ENCODE results near the gene FGD4.
"Not testable (repeated sequence)": the region's sequence is repeated elsewhere in the genome, so short reads cannot be mapped to it uniquely, and the experiment has no call there.

The FGD4 gene

DNA sequence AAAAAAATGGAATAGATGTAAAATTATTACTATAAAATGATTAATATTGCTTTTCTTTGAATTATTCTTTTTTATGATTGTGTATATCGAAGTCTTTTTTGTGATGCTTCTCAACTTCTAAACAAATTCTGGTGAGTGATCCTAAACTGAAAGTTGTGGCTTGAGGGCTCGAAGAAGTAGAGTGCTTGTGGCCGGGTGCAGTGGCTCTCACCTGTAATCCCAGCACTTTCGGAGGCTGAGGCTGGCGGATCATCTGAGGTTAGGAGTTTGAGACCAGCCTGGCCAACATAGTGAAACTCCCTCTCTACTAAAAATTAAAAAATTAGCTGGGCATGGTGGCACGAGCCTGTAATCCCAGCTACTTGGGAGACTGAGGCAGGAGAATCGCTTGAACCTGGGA lies 112.6 kb downstream of the FGD4 start:
- not testable (repeated sequence) for H3K36me3 ChIP-seq (ENCODE audit: control insufficient read depth, low read depth, low read length); H3K9me3 ChIP-seq (ENCODE audit: control insufficient read depth, low read depth, low read length); H3K4me1 ChIP-seq (ENCODE audit: control insufficient read depth, low read depth, low read length); H3K4me3 ChIP-seq (ENCODE audit: low read length); H3K27me3 ChIP-seq (ENCODE audit: control insufficient read depth, insufficient read depth, low read length); H3K27ac ChIP-seq (ENCODE audit: low read length); H3K9ac ChIP-seq (ENCODE audit: low read length)

DNA sequence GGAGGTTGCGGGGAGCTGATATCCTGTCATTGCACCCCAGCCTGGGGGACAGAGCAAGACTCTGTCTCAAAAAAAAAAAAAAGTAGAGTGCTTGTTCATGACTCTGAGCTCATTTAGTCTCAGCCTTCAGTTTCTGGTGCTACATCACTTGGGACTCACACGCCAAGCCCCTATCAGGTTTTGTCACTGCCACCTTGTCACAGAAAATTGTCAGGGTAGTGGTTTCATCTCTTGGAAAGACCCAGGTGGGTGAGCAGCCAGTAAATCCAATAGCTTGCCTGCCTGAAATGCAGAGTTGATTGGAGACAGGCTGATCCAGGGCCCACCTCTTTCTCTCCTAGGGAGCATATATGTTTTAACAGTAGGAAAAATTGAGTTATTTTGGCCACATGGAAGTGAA lies 113.0 kb downstream of the FGD4 start:
- Histone ChIP-seq H3K36me3 (ENCODE audit: control insufficient read depth, low read depth, low read length) (no peaks in the 10 kb centered on the region), H3K27me3 (ENCODE audit: control insufficient read depth, insufficient read depth, low read length) (no peaks in the 10 kb centered on the region), H3K4me3 (ENCODE audit: low read length) (no peak overlapping the region), H3K27ac (ENCODE audit: low read length) (no peak overlapping the region), H3K4me1 (ENCODE audit: control insufficient read depth, low read depth, low read length) (peaks cover 6% of the 10 kb centered on the region), H3K9me3 (ENCODE audit: control insufficient read depth, low read depth, low read length) (no peaks in the 10 kb centered on the region), H3K9ac (ENCODE audit: low read length) (no peak overlapping the region)

DNA sequence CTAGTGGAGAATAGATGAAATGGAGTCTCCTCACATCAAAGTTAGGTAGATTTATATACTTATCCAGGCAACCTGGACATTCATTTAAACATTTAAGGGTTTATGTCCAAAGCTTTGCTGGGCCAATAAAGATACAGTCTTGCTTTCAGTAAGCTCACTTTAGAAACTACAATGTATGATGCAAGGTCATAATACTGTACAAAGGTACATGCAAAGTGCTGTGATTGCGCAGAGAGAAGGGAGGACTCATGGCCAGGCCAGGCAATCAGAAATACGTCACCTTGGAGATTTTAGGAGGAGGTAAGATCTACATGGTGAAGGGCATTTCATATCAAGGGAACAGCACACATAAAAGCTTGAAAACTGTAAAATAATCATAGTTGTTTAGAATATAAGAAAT lies 113.6 kb downstream of the FGD4 start:
- H3K9me3 ChIP-seq (ENCODE audit: control insufficient read depth, low read depth, low read length), result no peaks in the 10 kb centered on the region
- peaks cover under 1% of the 10 kb centered on the region for H3K4me1 ChIP-seq (ENCODE audit: control insufficient read depth, low read depth, low read length)
- no peaks in the 10 kb centered on the region for H3K36me3 ChIP-seq (ENCODE audit: control insufficient read depth, low read depth, low read length)
- H3K27ac ChIP-seq (ENCODE audit: low read length), result no peak overlapping the region
- no peak overlapping the region for H3K4me3 ChIP-seq (ENCODE audit: low read length)
- no peak overlapping the region for H3K9ac ChIP-seq (ENCODE audit: low read length)
- H3K27me3 ChIP-seq (ENCODE audit: control insufficient read depth, insufficient read depth, low read length), result no peaks in the 10 kb centered on the region

DNA sequence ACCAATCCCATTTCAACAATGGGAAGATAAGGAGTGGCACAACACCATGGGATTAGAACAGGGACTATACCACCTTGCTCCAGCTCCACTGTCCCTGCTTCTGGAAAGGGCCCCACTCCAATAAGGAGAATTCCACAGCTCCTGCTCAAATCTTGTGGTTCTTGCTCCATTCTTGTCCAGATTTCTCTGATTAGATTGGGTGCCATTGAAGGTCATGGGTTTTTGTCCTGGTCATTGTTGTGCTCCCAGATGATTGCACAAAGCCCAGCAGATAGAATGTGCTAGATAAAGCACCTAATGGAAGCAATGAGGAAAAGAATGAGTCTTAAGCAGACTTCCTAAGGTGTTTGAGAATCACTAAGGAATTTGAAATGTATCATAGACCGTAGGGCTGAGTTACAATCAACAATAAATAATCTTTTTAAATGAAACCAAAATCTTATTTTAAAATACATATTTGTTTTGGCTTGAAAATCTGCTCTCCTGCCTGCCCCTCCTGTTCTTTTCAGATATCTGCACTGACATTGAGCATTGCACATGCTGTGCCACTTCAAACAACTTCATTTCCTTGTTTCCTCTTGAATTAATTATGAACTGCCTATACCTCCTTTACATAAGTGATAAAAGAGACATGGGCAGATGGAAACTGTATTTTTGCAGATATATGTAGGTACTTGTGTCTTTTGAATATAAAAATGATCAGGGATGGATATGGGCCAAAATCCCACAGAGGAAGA lies 115.9 kb downstream of the FGD4 start:
- no peaks in the 10 kb centered on the region for H3K27me3 ChIP-seq (ENCODE audit: control insufficient read depth, insufficient read depth, low read length)
- no peaks in the 10 kb centered on the region for H3K4me1 ChIP-seq (ENCODE audit: control insufficient read depth, low read depth, low read length)
- H3K4me3 ChIP-seq (ENCODE audit: low read length), result no peak overlapping the region
- no peak overlapping the region for H3K9ac ChIP-seq (ENCODE audit: low read length)
- H3K36me3 ChIP-seq (ENCODE audit: control insufficient read depth, low read depth, low read length), result no peaks in the 10 kb centered on the region
- no peaks in the 10 kb centered on the region for H3K9me3 ChIP-seq (ENCODE audit: control insufficient read depth, low read depth, low read length)
- no peak overlapping the region for H3K27ac ChIP-seq (ENCODE audit: low read length)

DNA sequence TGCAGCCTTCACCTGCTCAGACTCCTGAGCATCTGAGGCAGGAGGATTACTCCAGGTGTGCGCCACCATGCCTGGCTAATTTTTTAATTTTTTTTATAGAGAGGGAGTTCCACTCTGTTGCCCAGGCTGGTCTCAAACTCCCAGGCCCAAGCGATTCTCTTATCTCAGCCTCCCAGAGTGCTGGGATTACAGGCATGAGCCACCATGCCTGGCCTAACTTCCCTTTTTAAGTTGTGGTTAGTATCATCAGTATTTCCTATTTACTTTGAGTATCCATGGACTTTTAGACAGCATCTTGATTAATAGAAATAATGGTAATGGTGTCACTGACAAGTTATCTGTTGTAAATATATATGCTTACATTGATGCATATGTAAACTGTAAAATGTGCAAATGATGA lies 116.9 kb downstream of the FGD4 start:
- H3K9me3 ChIP-seq (ENCODE audit: control insufficient read depth, low read depth, low read length), result no peaks in the 10 kb centered on the region
- no peaks in the 10 kb centered on the region for H3K36me3 ChIP-seq (ENCODE audit: control insufficient read depth, low read depth, low read length)
- no peak overlapping the region for H3K9ac ChIP-seq (ENCODE audit: low read length)
- no peaks in the 10 kb centered on the region for H3K4me1 ChIP-seq (ENCODE audit: control insufficient read depth, low read depth, low read length)
- H3K4me3 ChIP-seq (ENCODE audit: low read length), result no peak overlapping the region
- no peaks in the 10 kb centered on the region for H3K27me3 ChIP-seq (ENCODE audit: control insufficient read depth, insufficient read depth, low read length)
- no peak overlapping the region for H3K27ac ChIP-seq (ENCODE audit: low read length)

DNA sequence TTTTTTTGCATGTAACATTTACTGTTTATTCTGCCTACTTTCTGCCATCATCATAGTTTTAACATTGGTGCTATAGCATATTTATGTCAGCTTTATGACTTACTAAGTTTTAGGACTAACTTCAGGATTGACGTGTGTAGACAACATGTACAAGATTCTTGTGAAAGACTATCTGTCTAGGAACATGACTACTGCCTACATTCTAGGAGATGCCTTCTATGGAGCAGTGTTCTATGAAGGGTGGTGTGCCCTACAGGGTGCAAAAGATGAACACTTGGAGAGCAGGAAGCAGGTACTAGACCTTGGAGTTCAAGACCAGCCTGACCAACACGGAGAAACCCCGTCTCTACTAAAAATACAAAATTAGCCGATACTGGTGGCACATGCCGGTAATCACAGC lies 118.6 kb downstream of the FGD4 start:
- Histone ChIP-seq H3K9me3 (ENCODE audit: control insufficient read depth, low read depth, low read length) (no peaks in the 10 kb centered on the region), H3K27me3 (ENCODE audit: control insufficient read depth, insufficient read depth, low read length) (no peaks in the 10 kb centered on the region), H3K36me3 (ENCODE audit: control insufficient read depth, low read depth, low read length) (no peaks in the 10 kb centered on the region), H3K4me3 (ENCODE audit: low read length) (no peak overlapping the region), H3K27ac (ENCODE audit: low read length) (no peak overlapping the region), H3K4me1 (ENCODE audit: control insufficient read depth, low read depth, low read length) (peaks cover 14% of the 10 kb centered on the region), H3K9ac (ENCODE audit: low read length) (no peak overlapping the region)

DNA sequence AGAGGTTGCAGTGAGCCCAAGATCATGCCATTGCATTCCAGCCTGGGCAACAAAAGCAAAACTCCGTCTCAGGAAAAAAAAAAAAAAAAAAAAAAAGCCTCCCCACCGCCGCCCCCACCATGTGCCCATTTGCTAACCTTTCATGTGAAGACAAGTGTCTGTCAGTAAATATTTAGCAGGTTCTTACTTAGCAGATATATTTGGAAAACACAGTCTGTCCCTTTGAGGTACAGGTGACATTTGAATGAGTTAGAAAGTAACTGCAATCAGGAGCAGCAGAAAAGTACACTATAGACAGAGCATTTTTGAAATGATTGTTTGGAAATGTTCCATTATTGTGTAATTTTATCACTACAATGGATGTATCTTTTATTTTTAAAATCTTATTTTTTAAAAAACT lies 119.7 kb downstream of the FGD4 start:
- Histone ChIP-seq H3K9me3 (ENCODE audit: control insufficient read depth, low read depth, low read length) (no peaks in the 10 kb centered on the region), H3K27ac (ENCODE audit: low read length) (no peak overlapping the region), H3K4me1 (ENCODE audit: control insufficient read depth, low read depth, low read length) (peaks cover 14% of the 10 kb centered on the region)

DNA sequence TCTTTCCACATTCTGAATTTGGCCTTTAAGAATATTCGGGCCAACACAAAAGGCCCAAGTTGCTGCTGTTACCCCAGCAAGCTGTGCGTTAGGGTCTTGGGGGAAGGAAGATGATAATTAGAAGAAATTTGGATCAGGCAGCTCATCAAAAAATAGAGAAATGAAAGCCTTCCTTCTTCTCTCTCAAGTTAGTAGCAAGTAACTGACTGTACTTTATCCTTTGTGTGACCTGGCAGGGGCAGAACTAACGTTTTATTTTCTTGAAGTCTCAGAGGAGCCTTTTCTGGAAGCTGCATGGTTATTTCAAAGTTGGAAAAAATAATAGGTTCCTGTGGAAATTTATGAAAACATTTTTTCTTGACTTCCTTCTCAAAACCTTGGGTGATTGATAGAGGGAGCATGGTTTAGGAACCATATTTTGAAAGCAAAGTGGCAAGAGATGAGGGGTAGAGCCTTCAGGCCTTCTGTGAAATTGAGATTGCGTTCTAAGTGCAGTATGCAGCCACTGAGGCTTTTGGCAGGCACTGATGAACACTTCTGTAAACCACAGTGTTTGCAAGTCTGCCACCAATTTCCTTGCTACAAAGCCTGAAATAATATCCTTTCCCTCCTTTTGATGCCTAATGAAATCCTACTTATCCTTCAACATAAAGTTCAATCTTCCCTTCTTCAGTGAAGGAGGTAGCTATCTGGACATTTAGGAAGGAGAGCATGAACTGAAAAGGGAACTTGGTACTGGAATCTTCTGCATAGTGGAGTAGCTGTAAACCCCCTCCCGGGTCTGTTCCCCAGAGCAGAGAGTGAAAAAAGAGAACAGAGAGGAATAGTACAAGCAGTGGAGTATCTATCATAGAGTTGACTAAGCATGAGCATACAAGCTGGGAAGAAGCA lies 123.2 kb downstream of the FGD4 start:
- no peak overlapping the region for H3K27ac ChIP-seq (ENCODE audit: low read length)
- H3K4me3 ChIP-seq (ENCODE audit: low read length), result no peak overlapping the region
- H3K9ac ChIP-seq (ENCODE audit: low read length), result no peak overlapping the region
- no peaks in the 10 kb centered on the region for H3K9me3 ChIP-seq (ENCODE audit: control insufficient read depth, low read depth, low read length)
- no peaks in the 10 kb centered on the region for H3K36me3 ChIP-seq (ENCODE audit: control insufficient read depth, low read depth, low read length)
- H3K27me3 ChIP-seq (ENCODE audit: control insufficient read depth, insufficient read depth, low read length), result no peaks in the 10 kb centered on the region
- H3K4me1 ChIP-seq (ENCODE audit: control insufficient read depth, low read depth, low read length), result peaks cover 14% of the 10 kb centered on the region

More for the DNA sequence above, 119.7 kb downstream of the FGD4 start:
- H3K4me3 ChIP-seq (ENCODE audit: low read length), result no peak overlapping the region
- no peaks in the 10 kb centered on the region for H3K36me3 ChIP-seq (ENCODE audit: control insufficient read depth, low read depth, low read length)
- H3K9ac ChIP-seq (ENCODE audit: low read length), result no peak overlapping the region
- H3K27me3 ChIP-seq (ENCODE audit: control insufficient read depth, insufficient read depth, low read length), result no peaks in the 10 kb centered on the region

DNA sequence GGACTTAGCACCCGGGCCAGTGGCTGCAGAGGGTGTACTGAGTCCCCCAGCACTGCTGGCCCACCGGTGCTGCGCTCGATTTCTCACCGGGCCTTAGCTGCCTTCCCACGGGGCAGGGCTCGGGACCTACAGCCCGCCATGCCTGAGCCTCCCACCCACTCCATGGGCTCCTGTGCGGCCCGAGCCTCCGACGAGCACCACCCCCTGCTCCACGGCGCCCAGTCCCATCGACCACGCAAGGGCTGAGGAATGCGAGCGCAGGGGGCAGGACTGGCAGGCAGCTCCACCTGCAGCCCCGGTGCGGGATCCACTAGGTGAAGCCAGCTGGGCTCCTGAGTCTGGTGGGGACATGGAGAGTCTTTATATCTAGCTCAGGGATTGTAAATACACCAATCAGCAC lies 126.4 kb downstream of the FGD4 start:
- H3K27ac ChIP-seq (ENCODE audit: low read length); H3K9me3 ChIP-seq (ENCODE audit: control insufficient read depth, low read depth, low read length); H3K27me3 ChIP-seq (ENCODE audit: control insufficient read depth, insufficient read depth, low read length); H3K9ac ChIP-seq (ENCODE audit: low read length); H3K4me3 ChIP-seq (ENCODE audit: low read length); H3K36me3 ChIP-seq (ENCODE audit: control insufficient read depth, low read depth, low read length): not testable (repeated sequence)
- H3K4me1 ChIP-seq (ENCODE audit: control insufficient read depth, low read depth, low read length), result peaks cover 14% of the 10 kb centered on the region

DNA sequence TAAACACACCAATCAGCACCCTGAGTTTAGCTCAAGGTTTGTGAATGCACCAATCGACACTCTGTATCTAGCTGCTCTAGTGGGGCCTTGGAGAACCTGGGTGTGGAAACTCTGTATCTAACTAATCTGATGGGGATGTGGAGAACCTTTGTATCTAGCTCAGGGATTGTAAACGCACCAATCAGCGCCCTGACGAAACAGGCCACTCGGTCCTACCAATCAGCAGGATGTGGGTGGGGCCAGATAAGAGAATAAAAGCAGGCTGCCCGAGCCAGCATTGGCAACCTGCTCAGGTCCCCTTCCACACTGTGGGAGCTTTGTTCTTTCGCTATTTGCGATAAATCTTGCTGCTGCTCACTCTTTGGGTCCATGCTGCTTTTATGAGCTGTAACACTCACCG lies 127.0 kb downstream of the FGD4 start:
- H3K9me3 ChIP-seq (ENCODE audit: control insufficient read depth, low read depth, low read length), result not testable (repeated sequence)
- H3K4me1 ChIP-seq (ENCODE audit: control insufficient read depth, low read depth, low read length), result peaks cover 14% of the 10 kb centered on the region

DNA sequence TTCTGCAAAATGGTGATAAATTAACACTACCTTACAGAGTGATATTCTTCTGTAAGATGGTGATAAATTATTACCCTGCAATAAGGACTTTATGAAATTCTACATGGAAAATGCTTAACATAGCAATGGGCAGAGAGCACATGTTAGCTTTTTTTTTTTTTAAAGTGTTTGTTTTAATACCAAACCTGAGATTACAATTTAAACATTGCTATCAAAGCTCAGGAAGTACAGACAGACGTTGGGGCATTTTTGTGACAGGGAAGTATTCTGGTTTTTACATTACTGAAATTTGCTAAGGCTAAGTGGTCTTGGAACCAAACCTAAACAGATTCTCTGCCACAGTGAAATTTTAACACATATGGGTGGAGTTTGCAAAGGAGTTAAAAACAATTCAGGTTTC lies 133.1 kb downstream of the FGD4 start:
- Histone ChIP-seq H3K9me3 (ENCODE audit: control insufficient read depth, low read depth, low read length) (no peaks in the 10 kb centered on the region), H3K4me1 (ENCODE audit: control insufficient read depth, low read depth, low read length) (peaks cover 23% of the 10 kb centered on the region), H3K4me3 (ENCODE audit: low read length) (no peak overlapping the region), H3K9ac (ENCODE audit: low read length) (no peak overlapping the region), H3K36me3 (ENCODE audit: control insufficient read depth, low read depth, low read length) (no peaks in the 10 kb centered on the region), H3K27me3 (ENCODE audit: control insufficient read depth, insufficient read depth, low read length) (no peaks in the 10 kb centered on the region), H3K27ac (ENCODE audit: low read length) (no peak overlapping the region)

More for the DNA sequence above, 127.0 kb downstream of the FGD4 start:
- not testable (repeated sequence) for H3K9ac ChIP-seq (ENCODE audit: low read length); H3K36me3 ChIP-seq (ENCODE audit: control insufficient read depth, low read depth, low read length); H3K4me3 ChIP-seq (ENCODE audit: low read length); H3K27ac ChIP-seq (ENCODE audit: low read length); H3K27me3 ChIP-seq (ENCODE audit: control insufficient read depth, insufficient read depth, low read length)

DNA sequence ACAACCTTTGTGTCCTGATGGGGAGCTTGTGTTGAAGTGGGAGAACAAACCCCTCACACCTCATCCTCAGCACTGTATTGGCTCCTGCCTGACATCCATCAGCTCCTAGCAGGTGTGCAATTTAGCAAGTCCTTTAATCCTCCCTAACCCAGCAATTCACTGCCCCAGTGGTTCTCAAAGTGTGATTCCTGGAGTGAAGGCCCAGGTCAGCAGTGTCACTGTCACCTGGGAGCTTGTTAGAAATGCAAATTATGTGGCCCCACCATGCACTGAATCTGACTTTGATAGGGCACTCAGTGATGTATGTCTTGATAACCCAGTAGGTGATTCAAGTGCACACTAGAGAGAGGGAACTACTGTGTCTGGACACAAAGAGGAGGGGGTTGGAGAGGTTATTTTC lies 133.6 kb downstream of the FGD4 start:
- Histone ChIP-seq H3K4me3 (ENCODE audit: low read length) (no peak overlapping the region), H3K9ac (ENCODE audit: low read length) (no peak overlapping the region), H3K36me3 (ENCODE audit: control insufficient read depth, low read depth, low read length) (no peaks in the 10 kb centered on the region), H3K4me1 (ENCODE audit: control insufficient read depth, low read depth, low read length) (peaks cover 23% of the 10 kb centered on the region), H3K9me3 (ENCODE audit: control insufficient read depth, low read depth, low read length) (no peaks in the 10 kb centered on the region), H3K27me3 (ENCODE audit: control insufficient read depth, insufficient read depth, low read length) (no peaks in the 10 kb centered on the region), H3K27ac (ENCODE audit: low read length) (no peak overlapping the region)

Data from iPS-18a (cell line).